H1 (cell line): ENCODE measurements around the gene HARS1. TPM values are rescaled to one million over a fixed set of nuclear protein-coding genes. Genes with fewer than 3 reads are reported as not detected.

Experiments used
- CEBPB ChIP-seq: IDR thresholded peaks from 2 replicates; pipeline ENCODE4 v1.6.1; 2012; ENCODE audit warnings: low read depth, low read length
- RAD21 ChIP-seq, 2 experiments: IDR thresholded peaks in 1 of 2; conservative IDR thresholded peaks in 1 of 2; 2 replicates each; pipeline ENCODE4 v1.6.1; 2011; ENCODE audit warnings: low read depth in 2 of 2, low read length in 2 of 2, improper control_type of control experiment in 1 of 2, inconsistent platforms in 1 of 2, mild to moderate bottlenecking in 1 of 2, moderate library complexity in 1 of 2
- SP2 ChIP-seq: IDR thresholded peaks from 2 replicates; pipeline ENCODE4 v1.6.1; 2012; ENCODE audit warnings: mild to moderate bottlenecking, low read length, inconsistent platforms
- TEAD4 ChIP-seq: IDR thresholded peaks from 2 replicates; pipeline ENCODE4 v1.6.1; 2012; ENCODE audit warnings: low read depth, low read length, inconsistent platforms, mixed read lengths
- polyA plus RNA-seq, 7 experiments: library from polyadenylated mRNA; depleted of rRNA in 3 of 7; stranded (reverse) in 5 of 7; unstranded in 2 of 7; fragments of >200 nt in 5 of 7; fragments of 200-250 nt in 2 of 7; gene quantifications; 1 replicate in 5 of 7; 2 replicates in 1 of 7; 4 replicates in 1 of 7; pipeline versions ENCODE4 v1.2.1 to v1.2.3, GENCODE V29; 2011 to 2013; ENCODE audit warnings: missing spikeins in 2 of 7, mixed read lengths in 2 of 7
- total RNA-seq: library from RNA; stranded (reverse); fragmentation: NEBNext Ultra II Directional; extraction: Animal tissue kit (Norgen Biotek cat#: 25700); gene quantifications from 2 replicates; pipeline ENCODE4 v1.2.1, GENCODE V29; 2021

HARS1 gene
- total and polyA plus RNA-seq, 2 of the 8 experiments (the other 6 are each of a cell fraction or from before 2014, with no cell fraction given), result 27.8 to 56.8 TPM

GRCh38 chr5:140711794-140712193, 20.6 kb upstream of the HARS1 start (continued):
- TF ChIP-seq RAD21 (IDR thresholded peaks at IDR 0.05 in 1 of 2, conservative IDR thresholded peaks at IDR 0.05 in 1 of 2; ENCODE audit: low read depth in 2 of 2, low read length in 2 of 2) (no peak), SP2 (no peak), CEBPB (no peak), TEAD4 (no peak)
